PC-3 (cell line): ENCODE data around the gene NDFIP2.

Experiments used
- CTCF ChIP-seq: fragments of 300-600 bp; sonication (generic); conservative IDR thresholded peaks from 2 replicates; pipeline ENCODE4 v1.5.1; 2017; ENCODE audit warnings: antibody characterized with exemption, low read depth, mild to moderate bottlenecking, low read length
- EZH2 ChIP-seq: fragments of 300-600 bp; sonication (generic); IDR thresholded peaks from one replicate; pipeline ENCODE4 v1.6.1; 2017; ENCODE audit warnings: antibody characterized with exemption, mild to moderate bottlenecking, low read length; ENCODE audit not compliant: unreplicated experiment
- EZH2phosphoT487 ChIP-seq: fragments of 300-600 bp; sonication (generic); IDR thresholded peaks from 2 replicates; pipeline ENCODE4 v1.6.1; 2018; ENCODE audit warnings: mild to moderate bottlenecking, antibody characterized with exemption, low read length, borderline replicate concordance

- TF ChIP-seq CTCF (no peak), EZH2 (no peak), EZH2phosphoT487 (no peak)
Measured at GRCh38 chr13:79503473-79504017, 22.6 kb downstream of the NDFIP2 start.
